Endothelial cell (in vitro differentiated cells): Measurements from ENCODE around the gene MAGI3. TPM values are rescaled to one million over a fixed set of nuclear protein-coding genes. Genes with fewer than 3 reads are reported as not detected.

Experiments used
- DNase-seq: peaks from one replicate; pipeline ENCODE4 v3.0.0; 2021; ENCODE audit warnings: low spot score
- H3K27ac Mint-ChIP-seq: one replicate; pipeline ENCODE4 v1.8.0; 2021; ENCODE audit warnings: mixed read lengths, inconsistent platforms; ENCODE audit not compliant: unreplicated experiment
- H3K27me3 Mint-ChIP-seq: one replicate; pipeline ENCODE4 v1.8.0; 2021; ENCODE audit warnings: mild to moderate bottlenecking, moderate library complexity, mixed read lengths, inconsistent platforms; ENCODE audit not compliant: unreplicated experiment
- H3K36me3 Mint-ChIP-seq: one replicate; pipeline ENCODE4 v1.8.0; 2021; ENCODE audit warnings: mild to moderate bottlenecking, low read depth, mixed read lengths, inconsistent platforms; ENCODE audit not compliant: unreplicated experiment
- H3K4me1 Mint-ChIP-seq: one replicate; pipeline ENCODE4 v1.8.0; 2021; ENCODE audit warnings: mild to moderate bottlenecking, mixed read lengths, inconsistent platforms; ENCODE audit not compliant: unreplicated experiment
- H3K4me3 Mint-ChIP-seq: one replicate; pipeline ENCODE4 v1.8.0; 2021; ENCODE audit warnings: mild to moderate bottlenecking, mixed read lengths, inconsistent platforms; ENCODE audit not compliant: unreplicated experiment
- H3K9me3 Mint-ChIP-seq: one replicate; pipeline ENCODE4 v1.8.0; 2021; ENCODE audit warnings: mixed read lengths, inconsistent platforms; ENCODE audit not compliant: unreplicated experiment
- total RNA-seq: library from RNA; stranded (reverse); fragmentation: NEBNext Ultra II Directional; extraction: Animal tissue kit (Norgen Biotek cat#: 25700); gene quantifications from one replicate; pipeline ENCODE4 v1.2.1, GENCODE V29; 2021; ENCODE audit not compliant: unreplicated experiment
- TF ChIP-seq, protein P1 (sequence below): fragments of 200-600 bp; sonication (generic); IDR thresholded peaks from one replicate; pipeline ENCODE4 v1.5.0; 2021; ENCODE audit warnings: antibody characterized with exemption; ENCODE audit not compliant: unreplicated experiment

Gene MAGI3
- total RNA-seq, 1 donor from 2014 or later, result 18.9 TPM

DNA sequence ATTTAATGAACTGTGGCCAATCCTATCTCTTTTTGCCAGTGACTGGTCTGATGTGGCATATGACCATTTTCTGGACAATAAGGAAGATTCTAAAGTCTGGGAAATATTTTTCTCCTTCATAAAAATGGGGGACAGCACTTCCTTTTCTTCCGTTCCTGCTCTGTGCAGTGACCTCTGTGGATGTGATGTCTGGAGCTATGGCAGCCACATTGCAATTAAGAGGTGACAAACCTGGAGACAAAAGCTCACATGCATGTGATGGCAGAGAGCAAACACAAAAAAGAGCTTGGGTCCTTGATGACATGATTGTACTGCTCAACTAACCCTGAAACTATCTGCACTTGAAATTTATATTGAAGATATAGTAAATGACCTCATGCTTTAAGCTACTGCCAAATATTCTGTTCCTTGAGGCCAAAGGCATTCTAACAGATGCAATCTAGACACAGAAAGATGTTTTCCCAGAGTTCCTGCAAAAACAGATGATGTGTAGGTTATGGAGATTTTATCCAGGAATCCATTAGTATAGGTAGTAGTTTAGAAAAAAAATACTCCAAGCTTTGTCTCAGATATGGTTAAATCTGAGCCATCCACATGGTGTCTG lies 2.2 kb upstream of the MAGI3 start:
- no peaks in the 10 kb centered on the region for H3K9me3 Mint-ChIP-seq
- H3K4me3 Mint-ChIP-seq, result no peak overlapping the region
- H3K36me3 Mint-ChIP-seq, result no peaks in the 10 kb centered on the region
- H3K4me1 Mint-ChIP-seq, result peaks cover 27% of the 10 kb centered on the region
- TF ChIP-seq, protein P1, sequence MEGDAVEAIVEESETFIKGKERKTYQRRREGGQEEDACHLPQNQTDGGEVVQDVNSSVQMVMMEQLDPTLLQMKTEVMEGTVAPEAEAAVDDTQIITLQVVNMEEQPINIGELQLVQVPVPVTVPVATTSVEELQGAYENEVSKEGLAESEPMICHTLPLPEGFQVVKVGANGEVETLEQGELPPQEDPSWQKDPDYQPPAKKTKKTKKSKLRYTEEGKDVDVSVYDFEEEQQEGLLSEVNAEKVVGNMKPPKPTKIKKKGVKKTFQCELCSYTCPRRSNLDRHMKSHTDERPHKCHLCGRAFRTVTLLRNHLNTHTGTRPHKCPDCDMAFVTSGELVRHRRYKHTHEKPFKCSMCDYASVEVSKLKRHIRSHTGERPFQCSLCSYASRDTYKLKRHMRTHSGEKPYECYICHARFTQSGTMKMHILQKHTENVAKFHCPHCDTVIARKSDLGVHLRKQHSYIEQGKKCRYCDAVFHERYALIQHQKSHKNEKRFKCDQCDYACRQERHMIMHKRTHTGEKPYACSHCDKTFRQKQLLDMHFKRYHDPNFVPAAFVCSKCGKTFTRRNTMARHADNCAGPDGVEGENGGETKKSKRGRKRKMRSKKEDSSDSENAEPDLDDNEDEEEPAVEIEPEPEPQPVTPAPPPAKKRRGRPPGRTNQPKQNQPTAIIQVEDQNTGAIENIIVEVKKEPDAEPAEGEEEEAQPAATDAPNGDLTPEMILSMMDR, result no peak
- DNase-seq, result no peak
- H3K27me3 Mint-ChIP-seq, result peaks cover 7% of the 10 kb centered on the region
- no peak overlapping the region for H3K27ac Mint-ChIP-seq

DNA sequence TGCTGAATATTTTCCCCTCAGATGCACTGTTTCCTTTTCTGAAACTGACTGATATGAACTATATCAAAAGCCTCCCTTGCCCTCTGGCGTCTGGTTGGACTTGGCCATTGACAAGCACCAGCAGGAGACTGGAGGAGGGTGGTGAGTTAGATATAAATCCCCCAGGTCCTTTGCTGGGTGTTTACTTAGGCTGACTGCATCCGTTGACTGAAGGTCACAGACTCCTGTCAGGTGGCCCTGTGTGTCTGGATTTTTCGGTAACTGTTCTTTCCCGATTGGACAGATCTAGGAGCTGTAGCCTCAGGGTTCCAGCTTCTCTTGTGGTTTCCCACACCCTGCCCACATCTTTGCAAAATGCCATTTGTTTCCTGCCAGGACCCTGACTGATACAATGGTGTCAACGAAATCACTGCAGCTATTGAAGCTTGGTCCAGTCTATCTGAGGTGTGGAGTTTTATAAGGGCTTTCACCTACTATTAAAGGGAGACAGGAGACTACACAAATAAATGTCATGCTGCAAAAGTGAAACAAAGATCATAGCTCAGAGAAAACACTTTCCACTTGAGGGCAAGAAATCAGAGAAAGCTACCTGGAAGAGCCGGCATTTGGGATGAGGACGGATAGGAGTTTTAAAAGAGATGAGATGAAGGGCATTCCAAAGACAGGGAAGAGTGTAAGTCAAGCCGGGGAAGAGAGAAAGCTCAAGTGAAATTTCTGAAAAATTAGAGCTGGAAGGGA lies 1.5 kb upstream of the MAGI3 start:
- H3K4me3 Mint-ChIP-seq, result peak overlapping the region; percentile 89
- no peak for DNase-seq
- H3K27me3 Mint-ChIP-seq, result peaks cover 7% of the 10 kb centered on the region
- H3K9me3 Mint-ChIP-seq, result no peaks in the 10 kb centered on the region
- H3K4me1 Mint-ChIP-seq, result peaks cover 23% of the 10 kb centered on the region
- TF ChIP-seq, protein P1, result no peak
- H3K36me3 Mint-ChIP-seq, result no peaks in the 10 kb centered on the region
- no peak overlapping the region for H3K27ac Mint-ChIP-seq

DNA sequence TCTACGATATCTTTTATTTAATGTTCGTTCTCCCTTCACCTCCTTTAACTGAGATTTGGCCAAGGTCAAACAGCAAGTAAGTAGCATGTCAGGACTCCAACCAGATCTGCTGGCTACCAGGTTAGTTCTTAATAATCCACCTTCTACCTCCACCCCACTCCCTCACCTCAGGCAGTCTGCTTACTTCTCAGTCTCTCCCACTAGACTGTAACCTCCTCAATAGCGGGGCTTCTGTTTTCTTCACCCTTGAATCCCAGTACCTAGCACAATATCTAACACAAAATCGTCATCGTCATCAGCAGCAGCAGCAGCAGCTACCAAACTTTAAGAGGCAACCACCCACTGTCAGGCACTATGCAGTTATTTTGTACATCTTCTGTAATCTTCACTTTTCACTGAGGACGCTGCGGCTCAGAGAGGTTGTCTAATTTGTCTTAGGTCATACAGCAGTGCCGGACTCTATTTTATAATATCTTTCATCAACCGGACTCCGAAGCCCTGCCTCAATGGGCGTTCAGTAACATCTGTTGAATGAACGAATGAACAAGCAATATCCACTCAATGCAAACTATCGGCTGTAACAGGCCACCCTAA lies 859 bp upstream of the MAGI3 start:
- TF ChIP-seq, protein P1, result no peak
- DNase-seq, result no peak
- Mint-ChIP-seq H3K9me3 (no peaks in the 10 kb centered on the region), H3K4me3 (peak overlapping the region; percentile 89), H3K27ac (peak overlapping the region; percentile 63), H3K36me3 (no peaks in the 10 kb centered on the region), H3K4me1 (peaks cover 23% of the 10 kb centered on the region), H3K27me3 (peaks cover 7% of the 10 kb centered on the region)

DNA sequence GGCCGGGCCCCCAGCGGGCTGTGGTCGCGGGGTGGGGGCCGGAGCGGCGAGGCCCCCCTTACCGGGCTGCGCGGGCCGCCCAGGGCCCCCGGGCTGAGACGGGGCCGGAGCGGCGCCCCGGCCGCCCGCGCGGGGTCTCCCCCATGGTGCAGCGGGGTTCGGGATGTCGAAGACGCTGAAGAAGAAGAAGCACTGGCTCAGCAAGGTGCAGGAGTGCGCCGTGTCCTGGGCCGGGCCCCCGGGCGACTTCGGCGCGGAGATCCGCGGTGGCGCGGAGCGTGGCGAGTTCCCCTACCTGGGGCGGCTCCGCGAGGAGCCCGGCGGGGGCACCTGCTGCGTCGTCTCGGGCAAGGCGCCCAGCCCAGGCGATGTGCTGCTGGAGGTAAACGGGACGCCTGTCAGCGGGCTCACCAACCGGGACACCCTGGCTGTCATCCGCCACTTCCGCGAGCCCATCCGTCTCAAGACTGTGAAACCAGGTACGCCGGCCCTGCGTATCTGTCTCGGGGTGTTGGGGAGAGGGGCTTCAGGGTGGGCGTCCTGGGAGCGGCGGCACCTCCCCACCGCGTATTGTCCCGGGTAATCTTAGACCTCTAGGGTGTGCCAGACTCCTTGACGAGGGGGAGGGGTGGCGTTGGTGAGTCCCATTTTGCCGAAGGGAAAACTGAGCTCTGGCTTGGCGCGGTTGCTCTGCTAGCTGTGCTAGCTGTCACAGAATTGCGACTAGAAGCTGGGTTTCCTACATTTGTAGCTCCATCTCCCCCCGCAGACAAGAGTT lies 745 bp downstream of the MAGI3 start:
- DNase-seq, result peak; percentile 44
- Mint-ChIP-seq H3K27me3 (peaks cover 7% of the 10 kb centered on the region), H3K4me1 (peaks cover 25% of the 10 kb centered on the region), H3K36me3 (no peaks in the 10 kb centered on the region), H3K9me3 (no peaks in the 10 kb centered on the region), H3K4me3 (peak overlapping the region; percentile 91), H3K27ac (peak overlapping the region; percentile 9)
- TF ChIP-seq, protein P1, result no peak
